Left ventricle myocardium inferior (tissue), 1 donor: ENCODE measurements around the gene AGAP2. TPM values are rescaled to one million over a fixed set of nuclear protein-coding genes. Genes with fewer than 3 reads are reported as not detected.

Experiments used
- DNase-seq: peaks from one replicate; pipeline ENCODE4 v3.0.0-alpha.2; 2020
- H3K27ac ChIP-seq: fragments of 200-600 bp; replicated peaks from 2 replicates; pipeline ENCODE4 v1.8.0; 2021
- H3K27me3 ChIP-seq: fragments of 200-600 bp; 2 replicates; pipeline ENCODE4 v1.8.0; 2021; ENCODE audit warnings: low read depth
- H3K36me3 ChIP-seq: fragments of 200-600 bp; 2 replicates; pipeline ENCODE4 v1.8.0; 2021
- H3K4me1 ChIP-seq: fragments of 200-600 bp; 2 replicates; pipeline ENCODE4 v1.8.0; 2021
- H3K4me3 ChIP-seq: fragments of 200-600 bp; 2 replicates; pipeline ENCODE4 v1.8.0; 2021; ENCODE audit warnings: mild to moderate bottlenecking, moderate library complexity
- H3K9me3 ChIP-seq: fragments of 200-600 bp; replicated peaks from 2 replicates; pipeline ENCODE4 v1.8.0; 2021
- intact Hi-C: fragments of 100-400 bp; cut with micrococcal nuclease; formaldehyde crosslinking; loops from one replicate; pipeline ENCODE4 v1.11.0; 2022
- total RNA-seq: library from RNA; stranded (reverse); fragmentation: NEBNext Ultra II Directional; extraction: Animal tissue kit (Norgen Biotek cat#: 25700); gene quantifications from one replicate; pipeline ENCODE4 v1.2.1, GENCODE V29; 2021
- TF ChIP-seq, protein P1 (sequence below): fragments of 200-600 bp; IDR thresholded peaks from 2 replicates; pipeline ENCODE4 v1.8.0; 2021; ENCODE audit warnings: antibody characterized with exemption, mild to moderate bottlenecking, borderline replicate concordance
- donor health status: DM: no; HTN: yes; CAD: no; lungs with severe emphysema.

The AGAP2 gene
- total RNA-seq, 1 donor from 2014 or later: 6.5 TPM

GRCh38 chr12:57744777-57745484 lies 6.4 kb upstream of the AGAP2 start, which contains the start of gene TSPAN31:
Gene TSPAN31 (plus strand): TSS chr12:57745039. CDS start chr12:57745155, 116 bp downstream.
- H3K4me3 ChIP-seq: peak within 1 kb of the TSS; percentile 93
- intact Hi-C loops: no loop called here
- peaks cover 27% of the 10 kb centered on the region for H3K27me3 ChIP-seq
- DNase-seq: peak; percentile 98
- peaks cover 26% of the 10 kb centered on the region for H3K4me1 ChIP-seq
- TF ChIP-seq, protein P1, sequence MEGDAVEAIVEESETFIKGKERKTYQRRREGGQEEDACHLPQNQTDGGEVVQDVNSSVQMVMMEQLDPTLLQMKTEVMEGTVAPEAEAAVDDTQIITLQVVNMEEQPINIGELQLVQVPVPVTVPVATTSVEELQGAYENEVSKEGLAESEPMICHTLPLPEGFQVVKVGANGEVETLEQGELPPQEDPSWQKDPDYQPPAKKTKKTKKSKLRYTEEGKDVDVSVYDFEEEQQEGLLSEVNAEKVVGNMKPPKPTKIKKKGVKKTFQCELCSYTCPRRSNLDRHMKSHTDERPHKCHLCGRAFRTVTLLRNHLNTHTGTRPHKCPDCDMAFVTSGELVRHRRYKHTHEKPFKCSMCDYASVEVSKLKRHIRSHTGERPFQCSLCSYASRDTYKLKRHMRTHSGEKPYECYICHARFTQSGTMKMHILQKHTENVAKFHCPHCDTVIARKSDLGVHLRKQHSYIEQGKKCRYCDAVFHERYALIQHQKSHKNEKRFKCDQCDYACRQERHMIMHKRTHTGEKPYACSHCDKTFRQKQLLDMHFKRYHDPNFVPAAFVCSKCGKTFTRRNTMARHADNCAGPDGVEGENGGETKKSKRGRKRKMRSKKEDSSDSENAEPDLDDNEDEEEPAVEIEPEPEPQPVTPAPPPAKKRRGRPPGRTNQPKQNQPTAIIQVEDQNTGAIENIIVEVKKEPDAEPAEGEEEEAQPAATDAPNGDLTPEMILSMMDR: no peak
- no peaks in the 10 kb centered on the region for H3K9me3 ChIP-seq
- peak within 1 kb of the TSS; percentile 98 for H3K27ac ChIP-seq
- peaks cover 37% of the 10 kb centered on the region for H3K36me3 ChIP-seq

DNA sequence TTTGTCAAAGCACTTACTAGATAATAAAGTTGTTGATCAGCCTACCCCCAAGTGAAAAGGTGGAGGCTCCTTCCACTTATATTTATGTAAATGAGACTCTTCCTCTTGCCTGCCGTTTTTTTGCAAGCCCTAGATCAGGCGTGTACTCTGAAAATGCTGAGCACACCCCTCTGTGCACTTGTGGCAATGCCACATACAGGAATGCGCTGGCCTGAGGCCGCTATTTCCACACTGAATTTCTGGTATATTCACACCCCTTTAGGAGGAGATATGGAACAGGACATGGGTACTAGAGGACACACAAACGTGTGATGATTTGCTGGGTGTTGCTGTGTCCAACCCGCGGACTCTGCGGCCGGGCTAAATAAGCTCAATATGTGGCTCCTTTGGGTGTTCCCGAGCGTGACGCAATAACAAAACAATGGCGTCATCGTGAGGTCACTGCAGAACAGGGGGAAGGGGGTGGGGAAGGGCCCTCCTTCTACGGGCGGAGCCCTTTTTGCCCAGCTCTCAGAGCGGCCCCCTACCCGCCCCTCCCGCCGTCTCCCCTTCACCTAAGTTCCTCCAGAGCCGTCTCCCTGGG lies 5.7 kb upstream of the AGAP2 start:
- peaks cover 29% of the 10 kb centered on the region for H3K4me1 ChIP-seq
- DNase-seq: peak; percentile 72
- H3K27ac ChIP-seq: peak overlapping the region; percentile 98
- no peaks in the 10 kb centered on the region for H3K9me3 ChIP-seq
- H3K36me3 ChIP-seq: peaks cover 30% of the 10 kb centered on the region
- H3K4me3 ChIP-seq: peak overlapping the region; percentile 93
- TF ChIP-seq, protein P1: no peak
- H3K27me3 ChIP-seq: peaks cover 33% of the 10 kb centered on the region
- intact Hi-C loops: no loop called here

GRCh38 chr12:57743769-57744168 lies 5.2 kb upstream of the AGAP2 start:
- Histone ChIP-seq H3K27me3 (peaks cover 39% of the 10 kb centered on the region), H3K27ac (peak overlapping the region; percentile 98), H3K36me3 (peaks cover 25% of the 10 kb centered on the region), H3K4me1 (peaks cover 33% of the 10 kb centered on the region), H3K9me3 (no peaks in the 10 kb centered on the region), H3K4me3 (peak overlapping the region; percentile 93)
- intact Hi-C loops: no loop called here
- no peak for DNase-seq
- TF ChIP-seq, protein P1: no peak

DNA sequence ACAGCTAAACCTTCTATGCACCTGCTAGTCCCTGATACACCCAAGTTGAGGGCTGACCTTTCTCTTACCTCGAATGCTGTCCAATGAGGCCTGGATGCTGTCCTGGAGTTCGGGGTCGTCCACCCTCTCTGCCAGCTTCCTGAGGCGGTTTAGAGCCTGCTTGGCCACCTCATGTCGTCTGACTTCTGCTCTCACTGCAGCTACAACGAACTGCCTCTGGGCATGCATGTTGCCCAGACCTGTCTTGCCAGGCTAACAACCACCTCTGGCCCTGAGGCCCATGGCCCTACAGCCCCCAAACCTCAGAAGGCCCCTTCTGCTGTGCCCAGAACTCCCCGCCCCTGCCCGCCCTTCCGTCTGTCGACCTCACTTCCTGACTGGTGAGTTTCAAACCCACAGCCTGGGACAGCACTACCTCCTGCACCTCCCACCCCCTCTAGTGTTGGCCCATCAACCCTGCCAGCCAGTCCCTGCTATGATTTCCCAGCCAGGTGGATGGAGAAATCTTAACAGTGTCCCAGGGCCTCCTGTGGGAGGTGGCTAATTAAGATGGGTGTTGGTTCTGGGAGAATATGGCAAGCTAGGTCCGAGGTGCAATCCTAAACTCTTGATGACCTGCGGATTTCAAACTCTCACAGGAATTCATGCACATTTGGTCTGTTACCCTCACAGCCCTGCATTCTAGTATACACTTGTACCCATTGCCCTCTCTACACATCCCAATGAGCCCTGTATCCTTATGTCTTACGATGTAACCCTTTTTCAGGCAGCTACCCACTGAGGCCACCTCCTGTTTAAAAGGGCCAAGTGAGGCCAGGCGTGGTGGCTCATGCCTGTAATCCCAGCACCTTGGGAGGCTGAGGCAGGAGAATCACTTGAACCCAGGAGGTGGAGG lies 3.5 kb upstream of the AGAP2 start:
- Histone ChIP-seq H3K27ac (peak overlapping the region; percentile 75), H3K9me3 (no peaks in the 10 kb centered on the region), H3K4me1 (peaks cover 49% of the 10 kb centered on the region), H3K36me3 (peaks cover 8% of the 10 kb centered on the region), H3K4me3 (peak overlapping the region; percentile 68), H3K27me3 (peaks cover 55% of the 10 kb centered on the region)
- TF ChIP-seq, protein P1: no peak
- DNase-seq: no peak
- intact Hi-C loops: no loop called here

- H3K27ac ChIP-seq: peak overlapping the region; percentile 77
- intact Hi-C loops: no loop called here
- H3K9me3 ChIP-seq: no peaks in the 10 kb centered on the region
- peaks cover 62% of the 10 kb centered on the region for H3K27me3 ChIP-seq
- H3K36me3 ChIP-seq: peaks cover 2% of the 10 kb centered on the region
- DNase-seq: no peak
- TF ChIP-seq, protein P1: no peak
- H3K4me1 ChIP-seq: peaks cover 55% of the 10 kb centered on the region
- H3K4me3 ChIP-seq: peak overlapping the region; percentile 68
These were observed 2.9 kb upstream of the AGAP2 start for GRCh38 chr12:57741413-57741789.
